GM12878 (cell line): ENCODE data around the gene PRR29. TPM values are rescaled to one million over a fixed set of nuclear protein-coding genes. Genes with fewer than 3 reads are reported as not detected.

Source experiments
- ATAC-seq: fragments of 200-7000 bp; cut with Tn5 transposase; 3 replicates; pipeline ENCODE4 v1.9.1; 2020; ENCODE audit warnings: mild to moderate bottlenecking, moderate library complexity
- BruUV-seq: library from RNA; stranded (reverse); fragments of 400-500 nt; replicated peaks from 2 replicates; lab custom pipeline; 2021; lab: Mats Ljungman, UMichigan
- CTCF ChIA-PET: fragments of 300-600 bp; sonication (Branson Sonifier 250); formaldehyde crosslinking; extraction: SDS; loops from one replicate; lab custom pipeline; 2021; ENCODE audit warnings: inconsistent platforms; lab: Yijun Ruan, JAX
- POLR2A ChIA-PET: fragments of 350-600 bp; formaldehyde crosslinking; extraction: SDS; loops from one replicate; lab custom pipeline; 2021; ENCODE audit warnings: inconsistent platforms; lab: Charles Lee
- RAD21 ChIA-PET: fragments of 300-600 bp; sonication (Branson Sonifier 250); formaldehyde crosslinking; loops from one replicate; lab custom pipeline; 2023; ENCODE audit warnings: antibody characterized with exemption; ENCODE audit not compliant: unreplicated experiment; lab: Charles Lee
- SMC1A ChIA-PET: fragments of 300-600 bp; sonication (Branson Sonifier 250); formaldehyde crosslinking; loops from one replicate; lab custom pipeline; 2023; ENCODE audit not compliant: unreplicated experiment, uncharacterized antibody; lab: Charles Lee
- DNase-seq: peaks from one replicate; pipeline ENCODE4 v3.0.0-alpha.2; 2011; ENCODE audit warnings: low read depth, low spot score
- FAIRE-seq: peaks from 3 replicates; lab custom pipeline; 2011; peaks lifted over from hg19 to GRCh38; lab: Jason Lieb, UNC
- H2AFZ ChIP-seq: 2 replicates; pipeline ENCODE4 v1.6.0; 2011; ENCODE audit warnings: low read depth, low read length, control low read depth; ENCODE audit not compliant: control insufficient read depth
- H3K27ac ChIP-seq: 2 replicates; pipeline ENCODE4 v1.5.1; 2011; ENCODE audit warnings: control low read depth; ENCODE audit not compliant: control insufficient read depth, insufficient read depth
- H3K27me3 ChIP-seq, 2 experiments: replicated peaks in 1 of 2; 2 replicates each; pipeline versions ENCODE4 v1.6.0 to v1.6.1; 2011; ENCODE audit warnings: low read length in 1 of 2; ENCODE audit not compliant: control insufficient read depth in 2 of 2, insufficient read depth in 2 of 2
- H3K36me3 ChIP-seq, 2 experiments: 2 replicates each; pipeline ENCODE4 v1.5.1; 2011; ENCODE audit warnings: low read length in 1 of 2; ENCODE audit not compliant: control insufficient read depth in 2 of 2, insufficient read depth in 2 of 2
- H3K4me1 ChIP-seq: 2 replicates; pipeline ENCODE4 v1.6.1; 2011; ENCODE audit warnings: mild to moderate bottlenecking, low read length, moderate library complexity, mixed read lengths; ENCODE audit not compliant: control insufficient read depth, insufficient read depth
- H3K4me2 ChIP-seq: 2 replicates; pipeline ENCODE4 v1.6.0; 2011; ENCODE audit warnings: control low read depth; ENCODE audit not compliant: control insufficient read depth, insufficient read depth
- H3K4me3 ChIP-seq: fragments of 200-600 bp; sonication (generic); 2 replicates; pipeline ENCODE4 v1.5.1; 2016
- H3K79me2 ChIP-seq: 2 replicates; pipeline ENCODE4 v1.6.0; 2011; ENCODE audit warnings: low read length; ENCODE audit not compliant: control insufficient read depth, insufficient read depth
- H3K9ac ChIP-seq: 2 replicates; pipeline ENCODE4 v1.8.0; 2011; ENCODE audit warnings: low read length, control low read depth, mixed read lengths; ENCODE audit not compliant: control insufficient read depth, insufficient read depth
- H3K9me3 ChIP-seq: replicated peaks from 3 replicates; pipeline ENCODE4 v1.5.1; 2011; ENCODE audit warnings: mild to moderate bottlenecking, low read length; ENCODE audit not compliant: control insufficient read depth, insufficient read depth
- H4K20me1 ChIP-seq: 2 replicates; pipeline ENCODE4 v1.6.0; 2011; ENCODE audit not compliant: control insufficient read depth, insufficient read depth
- CREB1 ChIP-seq: IDR thresholded peaks from 2 replicates; pipeline ENCODE4 v1.6.1; 2012; ENCODE audit warnings: low read depth, mild to moderate bottlenecking, inconsistent platforms
- EZH2 ChIP-seq: IDR thresholded peaks from 2 replicates; pipeline ENCODE4 v1.6.1; 2012; ENCODE audit warnings: low read depth, mild to moderate bottlenecking, control low read depth, inconsistent platforms, low read length, borderline replicate concordance; ENCODE audit not compliant: control insufficient read depth
- IRF3 ChIP-seq: fragments of 450-650 bp; IDR thresholded peaks from 2 replicates; pipeline ENCODE4 v1.6.1; 2014; ENCODE audit warnings: mild to moderate bottlenecking
- IRF4 ChIP-seq: IDR thresholded peaks from 2 replicates; pipeline ENCODE4 v1.6.1; 2011; ENCODE audit warnings: low read depth, low read length
- MTA2 ChIP-seq: fragments of 450-650 bp; IDR thresholded peaks from 2 replicates; pipeline ENCODE4 v1.6.1; 2016; ENCODE audit warnings: low read depth, mild to moderate bottlenecking, moderate library complexity
- RBBP5 ChIP-seq: fragments of 200-600 bp; sonication (generic); conservative IDR thresholded peaks from 2 replicates; pipeline ENCODE4 v1.6.1; 2016
- SPI1 ChIP-seq: IDR thresholded peaks from 2 replicates; pipeline ENCODE4 v1.6.1; 2011; ENCODE audit warnings: low read depth, mild to moderate bottlenecking, low read length, moderate library complexity, borderline replicate concordance; ENCODE audit not compliant: insufficient read depth
- TCF3 ChIP-seq: IDR thresholded peaks from 2 replicates; pipeline ENCODE4 v1.6.1; 2012; ENCODE audit warnings: low read depth, mild to moderate bottlenecking, low read length, borderline replicate concordance; ENCODE audit not compliant: insufficient read depth
- WGBS: methylation state at CpG from one replicate; pipeline ENCODE4 v1.1.6; 2016; ENCODE audit warnings: low lambda C conversion rate; ENCODE audit not compliant: insufficient replicate concordance, insufficient coverage; ENCODE audit errors: missing lambda C conversion rate; 5-methylcytosine and 5-hydroxymethylcytosine counted together
- in situ Hi-C: fragments of 300-500 bp; cut with MboI; formaldehyde crosslinking; loops from 9 replicates; pipeline ENCODE4 v1.14.3; 2018; ENCODE audit warnings: mixed read lengths
- intact Hi-C: fragments of 100-400 bp; cut with micrococcal nuclease; formaldehyde crosslinking; loops from one replicate; pipeline ENCODE4 v1.14.2; 2022; ENCODE audit not compliant: unreplicated experiment
- polyA plus RNA-seq, 11 experiments: library from polyadenylated mRNA; depleted of rRNA in 4 of 11; unstranded in 6 of 11; stranded (reverse) in 5 of 11; fragments of >200 nt; fragmentation: Nextera tagmentation in 4 of 11; fragmentation: Illumina TruSeq in 1 of 11; extraction: Ambion mirVana in 4 of 11; extraction: Trizol in 1 of 11; gene quantifications; 1 replicate in 1 of 11; 2 replicates in 10 of 11; pipeline versions ENCODE4 v1.2.1 to v1.2.3, GENCODE V29; 2011 to 2016; ENCODE audit warnings: inconsistent platforms in 2 of 11, missing spikeins in 2 of 11, low read depth in 1 of 11
- total RNA-seq, 4 experiments: library from RNA; depleted of rRNA in 3 of 4; stranded (reverse); fragments of >200 nt in 3 of 4; fragmentation: Illumina TruSeq in 1 of 4; extraction: Trizol in 1 of 4; gene quantifications; 2 replicates each; pipeline versions ENCODE4 v1.2.1 to v1.2.3, GENCODE V29; 2013 to 2021

The PRR29 gene
- total and polyA plus RNA-seq, 10 of the 15 experiments (the other 5 are each of a cell fraction or from before 2014, with no cell fraction given), result 0.01 to 2.4 (median 0.18) TPM; not detected in 3

- RAD21 ChIA-PET, result interaction anchor here (1.2 to 7.8 kb wide), 4 partner anchors 9 to 62 kb away, joined by 3 to 97 read pairs (median 6); partner anchors contain the start of gene GH1
- CTCF ChIA-PET, result interaction anchor here (0.9 to 11.0 kb wide), 7 partner anchors 9 to 71 kb away, joined by 3 to 315 read pairs (median 15); partner anchors contain the start of genes CSHL1 and GH1
- no TSS peak for BruUV-seq
Measured at GRCh38 chr17:63955791-63956190, 42.4 kb upstream of the PRR29 start.

More at GRCh38 chr17:63955791-63956190, 42.4 kb upstream of the PRR29 start:
- H3K4me1 ChIP-seq, result peaks cover 14% of the 10 kb centered on the region
- no peak overlapping the region for H3K27ac ChIP-seq
- FAIRE-seq (no peak), DNase-seq (no peak), ATAC-seq (no peak)
- ChIA-PET POLR2A (no interaction called here), SMC1A (interaction anchor here (1.0 to 9.9 kb wide), 6 partner anchors 10 to 71 kb away, joined by 3 to 155 read pairs (median 6); partner anchors contain the start of gene GH1)
- TF ChIP-seq MTA2, result no peak
- TF ChIP-seq IRF4, result no peak
- no peak for TF ChIP-seq RBBP5
- no peak for TF ChIP-seq CREB1
- TF ChIP-seq TCF3, result no peak
- TF ChIP-seq SPI1, result no peak
- no peak for TF ChIP-seq IRF3
- no peak for TF ChIP-seq EZH2
- H3K9ac ChIP-seq, result no peak overlapping the region
- no peaks in the 10 kb centered on the region for H3K27me3 ChIP-seq
- H3K4me2 ChIP-seq, result no peak overlapping the region
- in situ Hi-C loops (no loop called here), intact Hi-C loops (no loop called here)
- H3K9me3 ChIP-seq, result no peaks in the 10 kb centered on the region
- H3K36me3 ChIP-seq, result no peaks in the 10 kb centered on the region
- 73% methylated on average over 4 of the region's 4 CpGs for WGBS
- no peak overlapping the region for H3K4me3 ChIP-seq
- H3K79me2 ChIP-seq, result no peaks in the 10 kb centered on the region
- no peaks in the 10 kb centered on the region for H4K20me1 ChIP-seq
- H2AFZ ChIP-seq, result no peak overlapping the region
